ENCODE data around the gene DAB1.

Gene DAB1

GRCh38 chr1:57208741-57209302, 215.0 kb downstream of the DAB1 start:
- no peak for DNase-seq

- DNase-seq: no peak
Observed at GRCh38 chr1:57206038-57206437, 217.8 kb downstream of the DAB1 start.

- no peak for DNase-seq
Observed at GRCh38 chr1:57204942-57205787, 218.7 kb downstream of the DAB1 start.

- no peak for DNase-seq
Observed at GRCh38 chr1:57204091-57204490, 219.8 kb downstream of the DAB1 start.

GRCh38 chr1:57202241-57202640, 221.6 kb downstream of the DAB1 start:
- no peak for DNase-seq

- DNase-seq: no peak
Observed at GRCh38 chr1:57198912-57199311, 224.9 kb downstream of the DAB1 start.

GRCh38 chr1:57195436-57195941, 228.4 kb downstream of the DAB1 start:
- DNase-seq: no peak

GRCh38 chr1:57192222-57192621, 231.6 kb downstream of the DAB1 start:
- no peak for DNase-seq

GRCh38 chr1:57190898-57191297, 233.0 kb downstream of the DAB1 start:
- no peak for DNase-seq

GRCh38 chr1:57188168-57188567, 235.7 kb downstream of the DAB1 start:
- no peak for DNase-seq

- DNase-seq: no peak
Observed at GRCh38 chr1:57186455-57186854, 237.4 kb downstream of the DAB1 start.

GRCh38 chr1:57179001-57179400, 244.9 kb downstream of the DAB1 start:
- no peak for DNase-seq

GRCh38 chr1:57175506-57175905, 248.4 kb downstream of the DAB1 start:
- DNase-seq: no peak

GRCh38 chr1:57172040-57172439, 251.8 kb downstream of the DAB1 start:
- no peak for DNase-seq

- no peak for DNase-seq
Observed at GRCh38 chr1:57167997-57168396, 255.9 kb downstream of the DAB1 start.

- DNase-seq: no peak
Observed at GRCh38 chr1:57165546-57165945, 258.3 kb downstream of the DAB1 start.

GRCh38 chr1:57164584-57164983, 259.3 kb downstream of the DAB1 start:
- DNase-seq: no peak

- no peak for DNase-seq
Observed at GRCh38 chr1:57163789-57164188, 260.1 kb downstream of the DAB1 start.

- DNase-seq: no peak
Observed at GRCh38 chr1:57163325-57163724, 260.5 kb downstream of the DAB1 start.

- no peak for DNase-seq
Observed at GRCh38 chr1:57162607-57163261, 261.1 kb downstream of the DAB1 start.

- DNase-seq: no peak
Observed at GRCh38 chr1:57160594-57160993, 263.3 kb downstream of the DAB1 start.

- DNase-seq: no peak
Observed at GRCh38 chr1:57158604-57158998, 265.3 kb downstream of the DAB1 start.

- DNase-seq: no peak
Observed at GRCh38 chr1:57157818-57158603, 265.8 kb downstream of the DAB1 start.
